Ovary (tissue), 3 donors: Measurements from ENCODE around the gene CTNNA1.

Experiments used
- EP300 ChIP-seq: sonication (generic); formaldehyde crosslinking; IDR thresholded peaks from one replicate; pipeline ENCODE4 v1.6.1; 2017; ENCODE audit warnings: antibody characterized with exemption
- POLR2A ChIP-seq: fragments of 450-650 bp; IDR thresholded peaks from one replicate; pipeline ENCODE4 v1.6.1; 2017; ENCODE audit warnings: antibody characterized with exemption, mild to moderate bottlenecking, moderate library complexity
- TF ChIP-seq, protein P1 (sequence below), 3 donors: fragments of 450-650 bp in 2 of 3; fragments of 200-600 bp in 1 of 3; IDR thresholded peaks; one replicate each; pipeline versions ENCODE4 v1.5.1 to v1.8.0; 2016 to 2022; ENCODE audit warnings: antibody characterized with exemption in 3 of 3, mild to moderate bottlenecking in 1 of 3
- donor health status: DM: no; HTN: no; CAD: no.

DNA sequence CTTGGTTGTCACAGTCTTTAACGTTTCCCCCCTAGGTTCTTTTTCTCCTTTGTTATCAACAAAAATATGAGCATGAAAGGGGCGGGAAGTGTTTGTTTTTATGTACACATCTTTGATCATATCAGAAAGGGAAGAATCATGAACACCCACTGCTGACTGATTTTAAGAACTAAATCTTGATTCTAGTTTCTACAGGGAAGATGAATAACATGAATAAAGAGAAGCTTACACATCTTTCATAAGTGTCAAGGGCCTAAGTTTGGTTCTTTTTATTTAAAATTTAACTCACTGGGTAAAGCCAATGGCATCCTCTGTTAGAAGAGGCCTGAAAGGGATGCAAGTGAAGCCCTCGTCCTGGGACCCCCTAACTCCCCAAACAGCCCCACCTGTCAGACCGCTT lies 14.8 kb upstream of the CTNNA1 start:
- TF ChIP-seq POLR2A = no peak
- TF ChIP-seq, protein P1, sequence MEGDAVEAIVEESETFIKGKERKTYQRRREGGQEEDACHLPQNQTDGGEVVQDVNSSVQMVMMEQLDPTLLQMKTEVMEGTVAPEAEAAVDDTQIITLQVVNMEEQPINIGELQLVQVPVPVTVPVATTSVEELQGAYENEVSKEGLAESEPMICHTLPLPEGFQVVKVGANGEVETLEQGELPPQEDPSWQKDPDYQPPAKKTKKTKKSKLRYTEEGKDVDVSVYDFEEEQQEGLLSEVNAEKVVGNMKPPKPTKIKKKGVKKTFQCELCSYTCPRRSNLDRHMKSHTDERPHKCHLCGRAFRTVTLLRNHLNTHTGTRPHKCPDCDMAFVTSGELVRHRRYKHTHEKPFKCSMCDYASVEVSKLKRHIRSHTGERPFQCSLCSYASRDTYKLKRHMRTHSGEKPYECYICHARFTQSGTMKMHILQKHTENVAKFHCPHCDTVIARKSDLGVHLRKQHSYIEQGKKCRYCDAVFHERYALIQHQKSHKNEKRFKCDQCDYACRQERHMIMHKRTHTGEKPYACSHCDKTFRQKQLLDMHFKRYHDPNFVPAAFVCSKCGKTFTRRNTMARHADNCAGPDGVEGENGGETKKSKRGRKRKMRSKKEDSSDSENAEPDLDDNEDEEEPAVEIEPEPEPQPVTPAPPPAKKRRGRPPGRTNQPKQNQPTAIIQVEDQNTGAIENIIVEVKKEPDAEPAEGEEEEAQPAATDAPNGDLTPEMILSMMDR (IDR thresholded peaks at IDR 0.05) = no peak
- no peak for TF ChIP-seq EP300
